Daoy (cell line): Measurements from ENCODE around the gene FIGNL1. TPM values are rescaled to one million over a fixed set of nuclear protein-coding genes. Genes with fewer than 3 reads are reported as not detected.

Experiments used
- DNase-seq: peaks from one replicate; pipeline ENCODE4 v3.0.0-alpha.2; 2015; ENCODE audit warnings: low read depth
- total RNA-seq: library from RNA; depleted of rRNA; stranded (reverse); fragments of >200 nt; shearing (Covaris generic); gene quantifications from 2 replicates; pipeline ENCODE4 v1.2.3, GENCODE V29; 2014; rRNA removed

FIGNL1 gene
- total RNA-seq, 1 experiment from 2014 or later = 66.0 TPM

GRCh38 chr7:50397320-50397970, 52.7 kb downstream of the FIGNL1 start:
- DNase-seq = no peak

DNA sequence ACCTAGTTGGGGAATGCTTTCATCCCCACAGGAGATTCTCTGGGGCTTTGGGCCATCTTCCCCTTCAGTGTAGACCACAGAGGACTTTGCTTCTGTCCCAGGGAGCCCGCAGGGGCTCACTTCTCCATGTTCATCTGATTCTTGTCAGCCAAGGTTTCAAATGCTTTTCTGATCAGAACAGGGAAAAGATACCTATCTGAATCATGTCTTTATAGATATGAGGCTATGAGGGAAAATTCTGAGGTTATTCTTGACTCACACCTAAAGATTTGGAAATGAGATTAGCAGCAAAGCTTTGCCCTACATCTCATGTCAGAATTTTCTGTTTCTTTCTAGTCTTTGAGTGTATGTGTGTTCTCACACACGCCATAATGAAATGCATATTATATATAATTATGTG, 53.3 kb downstream of the FIGNL1 start:
- no peak for DNase-seq

DNA sequence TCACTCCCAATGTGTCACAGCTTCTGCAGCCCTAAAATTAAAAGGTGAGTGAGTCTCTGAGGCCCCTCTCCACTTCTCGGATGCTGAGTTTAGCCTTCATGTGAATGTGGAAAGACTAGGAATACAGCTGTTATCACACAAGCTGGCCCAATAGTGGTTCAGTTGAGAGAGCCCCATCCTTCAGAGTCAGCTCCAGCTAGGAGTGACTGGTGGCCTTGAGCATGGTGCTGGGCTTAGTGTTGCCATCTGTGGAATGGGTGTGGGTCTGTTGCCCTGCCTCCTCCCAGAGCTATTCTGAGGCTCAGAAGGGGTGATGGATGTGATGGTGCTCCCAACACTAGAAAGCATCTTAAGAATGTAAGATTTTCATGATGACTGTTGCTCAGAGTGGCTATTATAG, 55.8 kb downstream of the FIGNL1 start:
- no peak for DNase-seq

Other genes with a start within 250 kb of the FIGNL1 start
- gene IKZF1, start 145.6 kb downstream of the FIGNL1 start, total RNA-seq = 4.2 and 5.2 TPM in 2 replicates
- not detected in 2 replicates for gene DDC, start 115.1 kb upstream of the FIGNL1 start, total RNA-seq